Brain microvascular endothelial cell (primary cell): Measurements from ENCODE around the gene EVI5.
A peak's percentile ranks its signal among the peaks of the same experiment; 100 is the strongest.

Source experiments
- DNase-seq: peaks from one replicate; pipeline ENCODE4 v3.0.0-alpha.2; 2020
- H3K27ac ChIP-seq: fragments of 250-450 bp; sonication (Bioruptor Pico); 2 replicates; pipeline ENCODE4 v1.5.1; 2020; ENCODE audit warnings: mild to moderate bottlenecking, moderate library complexity
- H3K27me3 ChIP-seq: fragments of 250-450 bp; sonication (Bioruptor Pico); replicated peaks from 2 replicates; pipeline ENCODE4 v1.5.1; 2020; ENCODE audit warnings: mild to moderate bottlenecking
- H3K36me3 ChIP-seq: fragments of 250-450 bp; sonication (Bioruptor Pico); replicated peaks from 2 replicates; pipeline ENCODE4 v1.5.1; 2020; ENCODE audit warnings: mild to moderate bottlenecking
- H3K4me3 ChIP-seq: 2 replicates; pipeline ENCODE4 v1.5.1; 2011; ENCODE audit warnings: low read depth, mild to moderate bottlenecking, control low read depth, low read length, moderate library complexity
- in situ Hi-C: cut with HindIII; loops from 2 replicates; pipeline ENCODE4 v1.10.0; 2017; ENCODE audit warnings: low sequenced_read_pairs, low pct_ligation_motif_present
- TF ChIP-seq, protein P1 (sequence below): IDR thresholded peaks from 2 replicates; pipeline ENCODE4 v1.5.1; 2011; ENCODE audit warnings: low read depth, mild to moderate bottlenecking, moderate library complexity, low read length, control low read depth, inconsistent platforms; ENCODE audit errors: missing control alignments

The EVI5 gene

DNA sequence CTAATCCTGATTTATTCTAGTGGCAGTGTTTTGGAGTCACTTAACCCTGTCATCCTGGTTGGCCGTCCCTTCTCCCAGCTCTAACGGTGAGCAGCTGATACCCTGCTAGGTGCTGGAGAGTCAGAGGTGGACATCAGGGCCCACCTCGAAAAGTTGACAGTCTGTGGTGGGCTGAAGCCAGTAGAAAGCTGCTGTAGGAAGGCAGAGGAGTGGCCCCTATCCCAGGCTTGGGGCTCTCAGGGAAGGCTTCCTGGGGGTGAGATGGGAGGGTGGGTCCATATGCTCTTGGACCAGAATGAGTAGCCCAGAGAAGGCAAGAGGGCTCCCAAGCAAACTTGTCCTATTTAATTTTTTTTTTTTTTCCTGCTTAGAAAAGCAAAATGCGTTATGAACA is 46.5 kb upstream of the EVI5 start:
- no peaks in the 10 kb centered on the region for H3K27me3 ChIP-seq
- in situ Hi-C loops = no loop called here
- TF ChIP-seq, protein P1, sequence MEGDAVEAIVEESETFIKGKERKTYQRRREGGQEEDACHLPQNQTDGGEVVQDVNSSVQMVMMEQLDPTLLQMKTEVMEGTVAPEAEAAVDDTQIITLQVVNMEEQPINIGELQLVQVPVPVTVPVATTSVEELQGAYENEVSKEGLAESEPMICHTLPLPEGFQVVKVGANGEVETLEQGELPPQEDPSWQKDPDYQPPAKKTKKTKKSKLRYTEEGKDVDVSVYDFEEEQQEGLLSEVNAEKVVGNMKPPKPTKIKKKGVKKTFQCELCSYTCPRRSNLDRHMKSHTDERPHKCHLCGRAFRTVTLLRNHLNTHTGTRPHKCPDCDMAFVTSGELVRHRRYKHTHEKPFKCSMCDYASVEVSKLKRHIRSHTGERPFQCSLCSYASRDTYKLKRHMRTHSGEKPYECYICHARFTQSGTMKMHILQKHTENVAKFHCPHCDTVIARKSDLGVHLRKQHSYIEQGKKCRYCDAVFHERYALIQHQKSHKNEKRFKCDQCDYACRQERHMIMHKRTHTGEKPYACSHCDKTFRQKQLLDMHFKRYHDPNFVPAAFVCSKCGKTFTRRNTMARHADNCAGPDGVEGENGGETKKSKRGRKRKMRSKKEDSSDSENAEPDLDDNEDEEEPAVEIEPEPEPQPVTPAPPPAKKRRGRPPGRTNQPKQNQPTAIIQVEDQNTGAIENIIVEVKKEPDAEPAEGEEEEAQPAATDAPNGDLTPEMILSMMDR = no peak
- no peak overlapping the region for H3K27ac ChIP-seq
- no peak for DNase-seq
- peaks cover 29% of the 10 kb centered on the region for H3K36me3 ChIP-seq
- H3K4me3 ChIP-seq = no peak overlapping the region

DNA sequence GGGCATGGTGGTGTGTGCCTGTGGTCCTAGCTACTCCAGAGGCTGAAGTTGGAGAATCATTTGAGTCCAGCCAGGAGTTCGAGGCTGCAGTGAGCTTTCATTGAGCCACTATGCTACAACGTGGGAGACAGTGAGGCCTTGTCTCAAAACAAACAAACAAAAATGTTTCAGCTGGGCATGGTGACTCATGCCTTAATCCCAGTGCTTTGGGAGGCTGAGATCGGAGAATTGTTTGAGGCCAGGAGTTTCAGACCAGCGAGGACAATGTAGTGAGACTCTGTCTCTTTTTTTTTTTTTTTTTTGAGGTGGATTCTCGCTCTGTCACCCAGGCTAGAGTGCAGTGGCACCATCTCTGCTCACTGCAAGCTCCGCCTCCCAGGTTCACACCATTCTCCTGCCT is 41.9 kb upstream of the EVI5 start:
- no peaks in the 10 kb centered on the region for H3K27me3 ChIP-seq
- no peak for DNase-seq
- in situ Hi-C loops = no loop called here
- H3K4me3 ChIP-seq = no peak overlapping the region
- no peak overlapping the region for H3K27ac ChIP-seq
- TF ChIP-seq, protein P1 = no peak
- H3K36me3 ChIP-seq = no peaks in the 10 kb centered on the region

DNA sequence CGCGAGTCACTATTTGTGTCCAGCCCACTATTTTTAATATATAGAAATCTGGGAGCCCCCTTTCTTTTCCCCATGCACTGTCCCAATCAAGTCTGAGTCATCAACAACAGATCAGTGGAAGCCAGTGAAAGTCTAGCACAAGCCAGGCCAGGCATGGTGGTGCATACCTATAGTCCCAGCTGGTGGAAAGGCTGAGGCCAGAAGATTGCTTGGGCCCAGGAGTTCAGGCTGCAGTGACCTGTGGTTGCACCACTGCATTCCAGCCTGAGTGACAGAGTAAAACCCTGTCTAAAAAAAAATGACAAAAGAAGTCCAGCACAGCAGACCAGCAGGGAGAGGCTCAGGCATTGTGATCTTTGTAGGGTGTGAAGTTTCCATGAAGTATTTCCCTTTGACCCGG is 38.0 kb upstream of the EVI5 start:
- TF ChIP-seq, protein P1 = no peak
- Histone ChIP-seq H3K4me3 (no peak overlapping the region), H3K27me3 (no peaks in the 10 kb centered on the region), H3K36me3 (no peaks in the 10 kb centered on the region), H3K27ac (peak overlapping the region; percentile 22)
- DNase-seq = peak; percentile 85
- in situ Hi-C loops = no loop called here

DNA sequence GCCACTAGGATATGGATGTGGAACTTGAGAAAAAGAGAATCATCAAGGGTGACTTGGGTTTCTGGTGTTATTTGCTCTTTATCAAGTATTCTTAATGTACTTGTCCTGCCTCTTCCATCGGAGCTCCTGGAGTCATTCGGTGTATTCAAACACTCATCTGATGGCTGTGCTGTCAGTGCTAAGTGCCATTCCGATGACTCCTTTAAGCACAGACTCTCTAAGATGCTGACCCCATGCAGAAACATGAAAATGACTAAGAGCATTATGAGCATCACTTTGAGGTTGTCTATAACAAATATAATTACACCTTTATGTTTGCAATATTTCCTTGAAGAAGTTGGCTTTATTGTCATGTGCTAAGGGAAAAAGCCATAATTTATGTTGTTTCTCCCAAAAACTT is 35.6 kb upstream of the EVI5 start:
- Histone ChIP-seq H3K27ac (no peak overlapping the region), H3K36me3 (no peaks in the 10 kb centered on the region), H3K4me3 (no peak overlapping the region), H3K27me3 (no peaks in the 10 kb centered on the region)
- TF ChIP-seq, protein P1 = no peak
- in situ Hi-C loops = no loop called here
- peak; percentile 59 for DNase-seq

DNA sequence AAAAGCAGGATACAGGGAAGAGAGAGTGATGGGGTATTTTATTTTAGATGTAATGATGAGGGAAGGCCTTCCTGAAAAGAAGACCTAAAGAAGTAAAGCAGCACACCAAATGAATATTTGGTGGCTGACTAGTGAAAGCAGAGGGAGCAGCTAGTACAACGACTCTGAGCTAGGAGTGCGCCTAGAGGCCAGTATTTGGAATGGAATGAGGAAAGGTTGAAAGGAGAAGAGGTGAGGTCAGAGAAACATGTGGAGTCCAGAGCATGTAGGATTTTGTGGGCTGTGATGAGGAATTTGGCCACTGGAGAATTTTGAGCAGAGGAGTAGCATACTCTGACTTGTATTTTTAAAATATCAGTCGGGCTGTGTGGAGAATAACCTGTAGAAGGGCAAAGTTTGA is 35.1 kb upstream of the EVI5 start:
- H3K36me3 ChIP-seq = no peaks in the 10 kb centered on the region
- DNase-seq = peak; percentile 31
- TF ChIP-seq, protein P1 = no peak
- no peaks in the 10 kb centered on the region for H3K27me3 ChIP-seq
- no peak overlapping the region for H3K4me3 ChIP-seq
- in situ Hi-C loops = no loop called here
- no peak overlapping the region for H3K27ac ChIP-seq

DNA sequence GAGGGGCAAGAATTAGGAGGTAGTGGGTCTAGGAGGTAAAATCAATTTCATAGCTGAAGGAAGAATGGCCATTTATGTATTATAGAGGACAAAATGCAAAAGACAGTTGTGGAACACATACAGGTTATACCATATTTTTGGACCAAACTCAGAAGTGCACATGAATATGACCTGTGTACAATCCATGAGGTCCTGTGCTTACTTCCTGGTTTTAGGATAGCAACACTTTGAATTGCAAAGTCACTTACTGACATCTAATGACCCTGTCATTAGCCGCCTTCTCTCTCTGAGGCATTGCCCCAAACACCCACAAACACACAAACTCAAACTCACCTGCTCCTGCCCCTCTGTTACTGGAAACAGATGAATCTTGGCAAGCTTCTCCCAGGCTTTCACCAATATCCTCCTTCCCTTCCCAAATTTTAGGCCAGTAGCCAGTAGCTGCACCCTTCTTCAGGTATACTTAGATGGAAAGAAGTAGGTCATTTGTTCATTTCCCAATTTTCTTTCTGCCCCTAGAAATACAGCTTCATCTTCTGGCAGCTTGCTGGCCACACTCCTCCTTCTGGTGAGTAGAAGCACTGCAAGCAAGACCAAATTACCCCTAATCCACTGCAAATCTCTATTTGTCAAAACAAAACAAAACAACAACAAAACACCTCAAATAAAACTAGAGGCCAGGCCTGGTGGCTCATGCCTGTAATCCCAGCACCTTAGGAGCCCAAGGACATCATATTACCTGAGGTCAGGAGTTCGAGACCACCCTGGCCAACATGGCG is 33.3 kb upstream of the EVI5 start:
- Histone ChIP-seq H3K27me3 (no peaks in the 10 kb centered on the region), H3K27ac (no peak overlapping the region), H3K36me3 (no peaks in the 10 kb centered on the region), H3K4me3 (no peak overlapping the region)
- in situ Hi-C loops = no loop called here
- TF ChIP-seq, protein P1 = peak; percentile 80
- DNase-seq = no peak
